Stimulated activated naive CD8-positive, alpha-beta T cell treated with anti-CD3 and anti-CD28 coated beads, Interleukin-15, Interleukin-2, amounts not matched to agents 100 U/mL and 50 U/mL, for 24 hours (primary cell): ENCODE data around the gene SLC23A2.
A peak's percentile ranks its signal among the peaks of the same experiment; 100 is the strongest.
"Not testable (repeated sequence)": the region's sequence is repeated elsewhere in the genome, so short reads cannot be mapped to it uniquely, and the experiment has no call there.

Experiments
- ATAC-seq: fragments of 150-1000 bp; cut with Tn5 transposase; one replicate; pipeline ENCODE4 v1.10.0; 2021
- DNase-seq: peaks from one replicate; pipeline ENCODE4 v3.0.0; 2021

SLC23A2 gene

GRCh38 chr20:5001174-5002076, at the start of gene SLC23A2:
TSS of gene SLC23A2 (minus strand) at chr20:5001510. CDS start at chr20:4932562, 68,948 bp downstream.
- peak; percentile 67 for DNase-seq

GRCh38 chr20:5046656-5047339, 45.5 kb upstream of the SLC23A2 start:
- ATAC-seq, result no peak
- DNase-seq, result no peak

More at GRCh38 chr20:5001174-5002076, at the start of gene SLC23A2:
- ATAC-seq, result peak; percentile 64

GRCh38 chr20:5045906-5046305, 44.6 kb upstream of the SLC23A2 start:
- DNase-seq (no peak), ATAC-seq (no peak)

GRCh38 chr20:5044075-5044620, 42.8 kb upstream of the SLC23A2 start:
- DNase-seq, result no peak
- no peak for ATAC-seq

- no peak for DNase-seq
- no peak for ATAC-seq
Measured at GRCh38 chr20:5041433-5041832, 40.1 kb upstream of the SLC23A2 start.

DNA sequence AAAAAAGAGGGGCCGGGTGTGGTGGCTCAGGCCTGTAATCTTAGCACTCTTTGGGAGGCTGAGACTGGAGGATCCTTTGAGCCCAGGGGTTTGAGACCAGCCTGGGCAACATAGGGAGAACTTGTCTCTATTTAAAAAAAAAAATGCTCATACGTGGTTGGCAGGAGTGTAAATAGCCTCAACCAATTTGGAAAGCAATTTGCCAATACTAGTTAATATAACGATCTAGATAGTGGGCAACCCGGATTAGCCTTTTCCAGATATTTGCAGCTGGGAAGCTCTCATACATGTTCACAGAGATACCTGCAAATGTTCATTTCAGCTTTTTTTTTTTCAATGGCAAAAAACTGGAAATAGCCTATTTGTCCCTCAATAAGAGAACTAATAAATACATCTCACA, 39.0 kb upstream of the SLC23A2 start:
- no peak for DNase-seq
- ATAC-seq, result no peak

DNA sequence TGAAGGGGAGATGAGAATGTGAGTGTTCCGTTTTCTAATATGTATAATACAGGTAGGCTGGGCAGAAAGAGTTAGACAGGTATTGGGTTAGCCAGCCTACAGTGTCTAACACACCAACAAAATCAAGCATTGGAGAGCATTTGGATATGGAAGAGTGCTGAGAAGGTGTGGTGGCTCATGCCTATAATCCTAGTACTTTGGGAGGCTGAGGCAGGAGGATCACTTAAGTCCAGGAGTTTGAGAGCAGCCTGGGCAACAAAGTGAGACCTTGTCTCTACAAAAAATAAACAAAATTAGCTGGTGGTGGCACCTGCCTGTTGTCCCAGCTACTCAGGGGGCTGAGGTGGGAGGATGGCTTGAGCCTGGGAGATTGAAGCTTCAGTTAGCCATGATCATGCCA, 38.6 kb upstream of the SLC23A2 start:
- ATAC-seq (no peak), DNase-seq (no peak)

DNA sequence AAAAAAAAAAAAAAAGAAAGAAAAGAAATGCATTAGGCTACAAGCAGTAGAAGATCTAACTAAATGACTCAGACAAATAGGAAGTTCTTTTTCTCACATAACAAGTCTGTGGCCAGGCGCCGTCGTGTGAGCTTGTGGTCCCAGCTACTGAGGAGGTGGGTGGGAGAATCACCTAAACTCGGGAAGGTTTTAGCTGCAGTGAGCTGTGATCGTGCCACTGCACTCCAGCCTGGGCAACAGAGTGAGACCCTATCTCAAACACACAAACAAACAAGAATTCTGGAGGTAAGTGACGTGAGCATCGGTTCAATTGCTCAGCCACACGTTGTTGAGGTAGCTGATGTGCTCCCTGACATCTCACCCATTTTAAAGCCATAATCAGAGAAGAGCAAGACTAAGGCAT, 37.9 kb upstream of the SLC23A2 start:
- ATAC-seq (peak; percentile 69), DNase-seq (peak; percentile 31)

DNA sequence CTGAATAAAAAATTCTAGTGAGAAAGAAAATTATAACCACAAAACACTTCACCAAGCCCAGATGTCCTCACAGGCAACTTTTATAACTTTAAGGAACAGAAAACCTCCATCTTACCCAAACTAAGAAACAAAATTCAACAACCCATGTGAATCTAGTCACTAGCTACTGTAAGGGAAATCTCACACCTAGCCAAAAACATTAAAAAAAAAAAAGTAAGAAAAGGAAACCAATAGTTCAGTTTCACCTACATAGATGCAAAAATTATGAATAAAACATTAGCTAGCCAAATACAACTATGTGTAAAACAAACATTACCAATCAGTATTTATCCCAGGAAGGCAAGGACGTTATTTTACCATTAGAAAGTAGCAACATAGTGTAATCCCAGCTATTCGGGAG, 35.5 kb upstream of the SLC23A2 start:
- ATAC-seq (no peak), DNase-seq (no peak)

DNA sequence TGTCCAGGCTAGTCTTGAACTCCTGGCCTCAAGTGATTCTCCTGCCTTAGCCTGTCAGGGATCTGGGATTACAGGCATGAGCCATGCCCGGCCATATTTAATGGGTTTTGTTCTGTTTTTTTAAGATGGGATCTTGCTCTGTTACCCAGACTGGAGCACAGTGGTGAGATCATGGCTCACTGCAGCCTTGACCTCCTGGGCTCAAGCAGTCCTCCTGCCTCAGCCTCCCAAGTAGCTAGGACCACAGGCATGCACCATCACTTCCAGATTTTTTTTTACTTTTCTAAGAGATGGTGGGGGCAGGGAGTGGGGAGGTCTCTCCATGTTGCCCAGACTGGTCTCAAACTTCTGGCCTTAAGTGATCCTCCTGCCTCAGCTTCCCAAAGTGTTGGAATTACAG, 34.2 kb upstream of the SLC23A2 start:
- not testable (repeated sequence) for ATAC-seq, DNase-seq

GRCh38 chr20:5033566-5033965, 32.3 kb upstream of the SLC23A2 start:
- ATAC-seq, result no peak
- DNase-seq, result no peak

DNA sequence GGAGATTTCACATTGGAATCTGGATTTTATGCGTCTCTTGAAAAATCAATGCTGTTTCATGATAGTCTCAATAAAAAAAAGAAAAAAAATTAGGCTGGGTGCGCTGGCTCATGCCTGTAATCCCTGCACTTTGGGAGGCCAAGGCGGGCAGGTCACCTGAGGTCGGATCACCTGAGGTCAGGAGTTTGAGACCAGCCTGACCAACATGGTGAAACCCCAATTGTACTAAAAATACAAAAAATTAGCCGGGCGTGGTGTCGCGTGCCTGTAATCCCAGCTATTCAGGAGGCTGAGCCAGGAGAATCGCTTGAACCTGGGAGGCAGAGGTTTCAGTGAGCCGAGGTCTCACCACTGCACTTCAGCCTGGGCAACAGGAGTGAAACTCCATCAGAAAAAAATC, 30.4 kb upstream of the SLC23A2 start:
- DNase-seq, ATAC-seq: not testable (repeated sequence)

GRCh38 chr20:5031206-5031557, 29.9 kb upstream of the SLC23A2 start:
- ATAC-seq, result no peak
- no peak for DNase-seq

DNA sequence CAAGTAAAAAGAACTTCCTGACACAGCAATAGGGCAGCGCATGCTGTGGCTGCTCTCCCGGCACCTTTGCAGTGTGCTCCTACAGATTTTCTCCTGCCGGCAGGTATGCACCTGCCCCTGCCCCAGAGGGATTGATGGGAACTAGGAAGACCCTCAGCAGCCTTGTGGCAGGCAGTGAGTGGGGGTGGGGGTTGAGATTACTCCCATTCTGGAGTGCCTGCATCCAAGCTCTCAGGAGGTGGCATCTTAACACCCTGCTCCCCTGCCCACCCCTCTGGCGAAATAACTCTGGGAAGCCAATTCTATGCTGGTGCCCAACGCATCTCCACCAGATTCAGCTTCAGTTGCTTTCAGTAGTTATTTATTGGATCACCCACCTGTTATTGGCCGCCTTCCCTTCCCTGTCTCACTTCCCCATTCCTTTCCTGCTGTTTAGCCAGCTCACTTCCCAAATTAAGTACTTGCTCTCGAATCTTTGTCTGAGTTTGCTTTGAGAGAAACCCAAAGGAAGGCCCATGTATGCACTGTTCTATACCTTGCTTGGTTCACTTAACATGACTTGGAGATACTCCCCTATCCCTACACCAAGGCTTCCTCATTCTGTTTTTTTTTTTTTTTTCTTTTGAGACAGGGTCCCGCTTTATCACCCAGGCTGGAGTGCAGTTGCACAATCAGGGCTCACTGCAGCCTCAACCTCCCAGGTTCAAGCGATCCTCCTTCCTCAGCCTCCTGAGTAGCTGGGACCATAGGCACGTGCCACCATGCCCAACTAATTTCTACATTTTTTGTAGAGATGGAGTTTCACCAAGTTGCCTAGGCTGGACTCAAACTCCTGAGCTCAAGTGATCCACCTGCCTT, 29.3 kb upstream of the SLC23A2 start:
- DNase-seq (no peak), ATAC-seq (no peak)

DNA sequence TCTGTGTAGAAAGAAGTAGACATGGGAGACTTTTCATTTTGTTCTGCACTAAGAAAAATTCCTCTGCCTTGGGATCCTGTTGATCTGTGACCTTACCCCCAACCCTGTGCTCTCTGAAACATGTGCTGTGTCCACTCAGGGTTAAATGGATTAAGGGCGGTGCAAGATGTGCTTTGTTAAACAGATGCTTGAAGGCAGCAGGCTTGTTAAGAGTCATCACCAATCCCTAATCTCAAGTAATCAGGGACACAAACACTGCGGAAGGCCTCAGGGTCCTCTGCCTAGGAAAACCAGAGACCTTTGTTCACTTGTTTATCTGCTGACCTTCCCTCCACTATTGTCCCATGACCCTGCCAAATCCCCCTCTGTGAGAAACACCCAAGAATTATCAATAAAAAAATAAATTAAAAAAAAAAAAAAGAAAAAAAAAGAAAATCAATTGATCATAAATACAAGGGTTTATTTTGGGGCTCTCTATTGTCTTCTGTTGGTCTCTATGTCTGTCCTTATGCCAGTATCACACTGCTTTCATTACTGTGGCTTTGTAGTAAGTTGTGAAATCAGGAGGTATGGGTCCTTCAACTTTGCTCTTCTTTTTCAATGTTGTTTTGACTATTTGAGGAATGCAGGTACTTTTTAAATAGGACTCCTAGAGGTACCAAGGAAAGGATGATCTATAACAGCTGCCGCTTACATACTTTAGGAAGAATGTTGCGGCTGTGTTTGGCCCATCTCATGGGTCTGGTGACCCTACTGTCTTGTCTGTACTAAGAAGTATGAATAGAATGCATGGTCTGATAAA, 27.1 kb upstream of the SLC23A2 start:
- not testable (repeated sequence) for ATAC-seq, DNase-seq

- no peak for DNase-seq
- no peak for ATAC-seq
Measured at GRCh38 chr20:5024982-5025381, 23.7 kb upstream of the SLC23A2 start.

DNA sequence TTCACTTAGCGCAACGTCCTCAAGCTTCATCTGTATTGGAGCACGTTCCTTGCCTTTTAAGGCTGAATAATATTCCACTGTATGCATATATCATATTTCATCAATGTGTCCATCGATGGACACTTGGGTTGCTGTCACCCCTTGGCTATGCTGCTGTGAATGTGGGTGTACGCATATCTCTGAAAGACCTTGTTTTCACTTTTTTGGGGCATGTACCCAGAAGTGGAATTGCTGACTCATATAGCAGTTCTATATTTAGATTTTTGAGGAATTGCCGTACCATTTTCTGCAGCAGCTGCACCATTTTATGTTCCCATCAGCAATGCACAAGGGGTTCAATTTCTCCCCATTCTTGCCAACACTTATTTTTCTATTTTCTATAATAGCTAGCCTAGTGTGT, 22.8 kb upstream of the SLC23A2 start:
- ATAC-seq (no peak), DNase-seq (no peak)

GRCh38 chr20:5023171-5023570, 21.9 kb upstream of the SLC23A2 start:
- not testable (repeated sequence) for ATAC-seq, DNase-seq

- no peak for DNase-seq
- no peak for ATAC-seq
Measured at GRCh38 chr20:5020760-5021159, 19.4 kb upstream of the SLC23A2 start.

GRCh38 chr20:5013682-5014447, 12.6 kb upstream of the SLC23A2 start:
- DNase-seq, result no peak

DNA sequence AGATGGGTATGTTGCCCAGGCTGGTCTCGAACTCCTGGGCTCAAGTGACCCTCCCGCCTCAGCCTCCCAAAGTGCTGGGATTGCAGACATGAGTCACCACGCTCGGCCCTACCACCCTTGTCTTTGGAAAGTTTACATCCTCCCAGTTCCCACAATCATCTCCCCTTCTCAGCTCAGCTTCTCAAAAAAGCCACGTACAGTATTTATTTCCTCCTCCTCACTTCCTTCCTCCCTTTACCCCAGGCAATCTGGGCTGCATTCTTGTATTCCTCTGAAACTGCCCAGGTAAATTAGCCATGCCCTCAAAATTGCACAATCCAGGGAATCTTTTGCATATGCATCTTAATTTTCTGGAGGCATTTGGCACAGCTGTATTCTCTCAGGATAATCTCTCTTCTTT, 7.4 kb upstream of the SLC23A2 start:
- ATAC-seq (no peak), DNase-seq (no peak)

More at GRCh38 chr20:5013682-5014447, 12.6 kb upstream of the SLC23A2 start:
- ATAC-seq, result no peak
